Measurements from ENCODE around the gene TAAR1. TPM values are rescaled to one million over a fixed set of nuclear protein-coding genes. Genes with fewer than 3 reads are reported as not detected.

TAAR1 gene
- total RNA-seq, 1 experiment from 2014 or later = not detected

DNA sequence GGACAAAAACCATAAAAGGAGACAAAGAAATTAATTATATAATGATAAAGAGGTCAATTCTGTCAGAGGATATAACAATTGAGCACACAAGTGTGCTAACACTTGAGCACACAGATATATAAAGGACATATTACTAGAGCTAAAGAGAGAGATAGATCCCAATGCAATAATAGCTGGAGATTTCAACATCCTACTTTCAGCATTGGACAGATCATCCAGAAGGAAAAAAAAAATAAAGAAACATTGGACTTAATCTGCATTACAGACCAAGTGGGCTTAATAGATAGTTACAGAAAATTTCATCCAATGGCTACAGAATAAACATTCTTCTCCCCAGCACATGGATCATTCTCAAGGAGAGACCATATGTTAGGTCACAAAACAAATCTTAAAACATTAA, 45.0 kb upstream of the TAAR1 start:
- 0 out of 4 replicates have a peak, but pooled peaks cover 0 to 6% of the 10 kb centered on the region in 2 experiments for H3K9me3 ChIP-seq (ENCODE audit: control insufficient read depth in 1 of 2, insufficient read depth in 1 of 2, low read depth in 1 of 2, low read length in 2 of 2)
- H4K20me1 ChIP-seq (ENCODE audit: insufficient read depth) = no peaks in the 10 kb centered on the region
- no peaks in the 10 kb centered on the region for H3K36me3 ChIP-seq (ENCODE audit: control insufficient read depth in 1 of 2, insufficient read depth in 2 of 2, low read length in 2 of 2)
- H3K9ac ChIP-seq (ENCODE audit: low read length) = no peak overlapping the region
- DNase-seq (ENCODE audit: low read depth, low spot score) (no peak), ATAC-seq (no peak)
- H3K4me3 ChIP-seq (replicated peaks in 1 of 2; ENCODE audit: low read depth in 1 of 2, low read length in 2 of 2) = no peak overlapping the region
- H3K27me3 ChIP-seq (ENCODE audit: insufficient read depth, low read length) = no peaks in the 10 kb centered on the region
- no peaks in the 10 kb centered on the region for H3K9me2 ChIP-seq (ENCODE audit: insufficient read depth)
- ChIA-PET RAD21 (ENCODE audit: low non-redundant PET in 1 of 2, low total read pairs in 2 of 2, uncharacterized antibody in 2 of 2, unreplicated experiment in 2 of 2) (no interaction called here), CTCF (interaction anchor here (1.0 kb wide), 1 partner anchor 34 kb away, joined by 3 read pairs; no protein-coding TSS in a partner anchor), POLR2A (no interaction called here)
- BruUV-seq (replicated peaks) = no TSS peak
- H3K79me2 ChIP-seq (ENCODE audit: insufficient read depth, low read length) = no peaks in the 10 kb centered on the region
- intact Hi-C loops (cut with micrococcal nuclease) = no loop called here
- TF ChIP-seq JUND (IDR thresholded peaks at IDR 0.05) (no peak), SRF (IDR thresholded peaks at IDR 0.05; ENCODE audit: low read depth) (no peak), ELF1 (IDR thresholded peaks at IDR 0.05; ENCODE audit: borderline replicate concordance, low read depth) (no peak), POLR2A (IDR thresholded peaks at IDR 0.05; ENCODE audit: borderline replicate concordance, extremely low read depth, insufficient read depth, insufficient read length) (no peak), FOSL1 (IDR thresholded peaks at IDR 0.05; ENCODE audit: low read depth) (no peak), RAD21 (IDR thresholded peaks at IDR 0.05; ENCODE audit: low read depth) (no peak), ZFX (IDR thresholded peaks at IDR 0.05) (no peak), TCF7L2 (IDR thresholded peaks at IDR 0.05; ENCODE audit: borderline replicate concordance, extremely low read depth, insufficient read depth, insufficient read length) (no peak), POLR2AphosphoS5 (IDR thresholded peaks at IDR 0.05; ENCODE audit: low read depth, low read length) (no peak), EZH2phosphoT487 (IDR thresholded peaks at IDR 0.05; ENCODE audit: borderline replicate concordance) (no peak)
- TF ChIP-seq, protein P1, sequence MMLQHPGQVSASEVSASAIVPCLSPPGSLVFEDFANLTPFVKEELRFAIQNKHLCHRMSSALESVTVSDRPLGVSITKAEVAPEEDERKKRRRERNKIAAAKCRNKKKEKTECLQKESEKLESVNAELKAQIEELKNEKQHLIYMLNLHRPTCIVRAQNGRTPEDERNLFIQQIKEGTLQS (IDR thresholded peaks at IDR 0.05) = no peak
- TF ChIP-seq, protein P2, sequence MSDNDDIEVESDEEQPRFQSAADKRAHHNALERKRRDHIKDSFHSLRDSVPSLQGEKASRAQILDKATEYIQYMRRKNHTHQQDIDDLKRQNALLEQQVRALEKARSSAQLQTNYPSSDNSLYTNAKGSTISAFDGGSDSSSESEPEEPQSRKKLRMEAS (IDR thresholded peaks at IDR 0.05) = no peak
- TF ChIP-seq, protein P3, sequence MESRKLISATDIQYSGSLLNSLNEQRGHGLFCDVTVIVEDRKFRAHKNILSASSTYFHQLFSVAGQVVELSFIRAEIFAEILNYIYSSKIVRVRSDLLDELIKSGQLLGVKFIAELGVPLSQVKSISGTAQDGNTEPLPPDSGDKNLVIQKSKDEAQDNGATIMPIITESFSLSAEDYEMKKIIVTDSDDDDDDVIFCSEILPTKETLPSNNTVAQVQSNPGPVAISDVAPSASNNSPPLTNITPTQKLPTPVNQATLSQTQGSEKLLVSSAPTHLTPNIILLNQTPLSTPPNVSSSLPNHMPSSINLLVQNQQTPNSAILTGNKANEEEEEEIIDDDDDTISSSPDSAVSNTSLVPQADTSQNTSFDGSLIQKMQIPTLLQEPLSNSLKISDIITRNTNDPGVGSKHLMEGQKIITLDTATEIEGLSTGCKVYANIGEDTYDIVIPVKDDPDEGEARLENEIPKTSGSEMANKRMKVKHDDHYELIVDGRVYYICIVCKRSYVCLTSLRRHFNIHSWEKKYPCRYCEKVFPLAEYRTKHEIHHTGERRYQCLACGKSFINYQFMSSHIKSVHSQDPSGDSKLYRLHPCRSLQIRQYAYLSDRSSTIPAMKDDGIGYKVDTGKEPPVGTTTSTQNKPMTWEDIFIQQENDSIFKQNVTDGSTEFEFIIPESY (IDR thresholded peaks at IDR 0.05; ENCODE audit: extremely low read depth, insufficient replicate concordance, low read length) = no peak
- TF ChIP-seq, protein P4, sequence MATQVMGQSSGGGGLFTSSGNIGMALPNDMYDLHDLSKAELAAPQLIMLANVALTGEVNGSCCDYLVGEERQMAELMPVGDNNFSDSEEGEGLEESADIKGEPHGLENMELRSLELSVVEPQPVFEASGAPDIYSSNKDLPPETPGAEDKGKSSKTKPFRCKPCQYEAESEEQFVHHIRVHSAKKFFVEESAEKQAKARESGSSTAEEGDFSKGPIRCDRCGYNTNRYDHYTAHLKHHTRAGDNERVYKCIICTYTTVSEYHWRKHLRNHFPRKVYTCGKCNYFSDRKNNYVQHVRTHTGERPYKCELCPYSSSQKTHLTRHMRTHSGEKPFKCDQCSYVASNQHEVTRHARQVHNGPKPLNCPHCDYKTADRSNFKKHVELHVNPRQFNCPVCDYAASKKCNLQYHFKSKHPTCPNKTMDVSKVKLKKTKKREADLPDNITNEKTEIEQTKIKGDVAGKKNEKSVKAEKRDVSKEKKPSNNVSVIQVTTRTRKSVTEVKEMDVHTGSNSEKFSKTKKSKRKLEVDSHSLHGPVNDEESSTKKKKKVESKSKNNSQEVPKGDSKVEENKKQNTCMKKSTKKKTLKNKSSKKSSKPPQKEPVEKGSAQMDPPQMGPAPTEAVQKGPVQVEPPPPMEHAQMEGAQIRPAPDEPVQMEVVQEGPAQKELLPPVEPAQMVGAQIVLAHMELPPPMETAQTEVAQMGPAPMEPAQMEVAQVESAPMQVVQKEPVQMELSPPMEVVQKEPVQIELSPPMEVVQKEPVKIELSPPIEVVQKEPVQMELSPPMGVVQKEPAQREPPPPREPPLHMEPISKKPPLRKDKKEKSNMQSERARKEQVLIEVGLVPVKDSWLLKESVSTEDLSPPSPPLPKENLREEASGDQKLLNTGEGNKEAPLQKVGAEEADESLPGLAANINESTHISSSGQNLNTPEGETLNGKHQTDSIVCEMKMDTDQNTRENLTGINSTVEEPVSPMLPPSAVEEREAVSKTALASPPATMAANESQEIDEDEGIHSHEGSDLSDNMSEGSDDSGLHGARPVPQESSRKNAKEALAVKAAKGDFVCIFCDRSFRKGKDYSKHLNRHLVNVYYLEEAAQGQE (IDR thresholded peaks at IDR 0.05; ENCODE audit: low read depth) = no peak
- H3K4me2 ChIP-seq (ENCODE audit: low read length) = no peak overlapping the region
- no peak overlapping the region for H3K27ac ChIP-seq (ENCODE audit: low read depth, low read length)
- H2AFZ ChIP-seq (ENCODE audit: low read depth, low read length, poor library complexity, severe bottlenecking) = no peak overlapping the region
- no peaks in the 10 kb centered on the region for H3K4me1 ChIP-seq (ENCODE audit: control insufficient read depth in 1 of 2, insufficient read depth in 2 of 2, low read length in 2 of 2)
